ENCODE data around the gene DOCK4. TPM values are rescaled to one million over a fixed set of nuclear protein-coding genes. Genes with fewer than 3 reads are reported as not detected.

DOCK4 gene
- total RNA-seq, 1 experiment from 2014 or later: 4.9 TPM

DNA sequence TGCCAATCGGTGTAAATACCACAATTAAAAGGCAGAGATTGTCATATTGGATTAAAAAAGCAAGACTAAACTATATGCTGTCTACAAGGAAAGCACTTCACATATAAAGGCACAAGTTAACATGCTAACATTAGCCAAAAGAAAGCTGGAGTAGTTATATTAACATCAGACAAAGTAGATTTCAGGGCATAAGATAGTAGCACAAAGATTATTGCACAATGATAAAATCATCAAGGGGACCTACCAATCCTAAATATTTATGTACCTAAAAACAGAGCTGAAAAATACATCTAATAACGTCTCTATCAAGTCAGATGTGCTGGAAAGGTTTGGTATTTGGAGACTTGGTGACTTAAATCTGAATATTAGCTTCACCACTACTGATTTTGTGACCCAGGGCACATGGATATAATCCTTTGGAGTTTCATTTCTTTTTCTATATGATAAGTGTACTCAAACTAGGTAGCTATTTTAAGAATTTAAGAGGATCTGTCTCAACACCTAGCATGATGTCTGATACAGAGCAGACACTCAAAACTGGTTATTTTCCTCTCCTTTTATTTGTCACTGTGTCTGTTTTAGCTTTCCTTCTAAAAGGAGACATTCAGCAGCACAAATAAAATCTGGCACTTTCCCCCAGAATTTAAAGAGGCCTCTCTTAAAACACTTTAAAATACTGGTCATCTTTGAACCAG, 156.5 kb downstream of the DOCK4 start:
- H3K14ac ChIP-seq (ENCODE audit: insufficient read depth, low read length): no peak overlapping the region
- no peak overlapping the region for H4K5ac ChIP-seq (ENCODE audit: insufficient read length, low read depth, low read length)
- DNase-seq: no peak
- Mint-ChIP-seq H3K4me3 (no peak overlapping the region), H3K27ac (no peak overlapping the region), H3K36me3 (ENCODE audit: insufficient read depth in 1 of 3, low read depth in 3 of 3) (peaks cover 0 to 4% (median 0%) of the 10 kb centered on the region in 3 experiments; a peak in 2 of 7 replicates), H3K4me1 (no peaks in the 10 kb centered on the region; a peak in 1 of 4 replicates), H3K9me3 (peaks cover 0 to 3% of the 10 kb centered on the region in 2 experiments; a peak in 1 of 5 replicates), H3K27me3 (ENCODE audit: low read depth) (no peaks in the 10 kb centered on the region)
- no peak overlapping the region for H3K27ac ChIP-seq (ENCODE audit: insufficient read length, low read depth, low read length)
- H3K4me1 ChIP-seq (ENCODE audit: insufficient read depth, low read length): no peaks in the 10 kb centered on the region
- no peak overlapping the region for H3K9ac ChIP-seq (ENCODE audit: extremely low read depth, insufficient read length, low read length)
- no peak overlapping the region for H2BK5ac ChIP-seq (ENCODE audit: insufficient read length, low read length)
- no peak overlapping the region for H2BK12ac ChIP-seq (ENCODE audit: insufficient read length, low read depth, low read length)
- H3K4me2 ChIP-seq (ENCODE audit: insufficient read depth, insufficient read length, low read length): no peak overlapping the region
- H3K79me2 ChIP-seq (ENCODE audit: insufficient read depth, low read length): no peaks in the 10 kb centered on the region; the same call in 1 of the 2 replicates
- no CpG with 5 or more reads among the region's 2 CpGs for WGBS (ENCODE audit: extremely low coverage, insufficient read length, low lambda C conversion rate)
- no peaks in the 10 kb centered on the region for H4K20me1 ChIP-seq (ENCODE audit: control insufficient read depth, insufficient read depth, insufficient read length)
- no peak overlapping the region for H4K8ac ChIP-seq (replicated peaks; ENCODE audit: insufficient read length, low read depth, low read length)
- TF ChIP-seq CTCF (conservative IDR thresholded peaks at IDR 0.05): no peak
- H2BK120ac ChIP-seq (ENCODE audit: low read depth, low read length, poor library complexity, severe bottlenecking): no peak overlapping the region
- no peak overlapping the region for H3K18ac ChIP-seq (ENCODE audit: insufficient read length, low read depth, low read length)
- peaks cover 3% of the 10 kb centered on the region for H3K79me1 ChIP-seq (ENCODE audit: insufficient read depth, low read depth, low read length, poor library complexity, severe bottlenecking)
- no peak overlapping the region for H2BK15ac ChIP-seq (ENCODE audit: low read depth, low read length)
- H3K23ac ChIP-seq (ENCODE audit: insufficient read length, low read depth, low read length): no peak overlapping the region
- no peak overlapping the region for H2BK20ac ChIP-seq (ENCODE audit: low read depth, low read length, poor library complexity, severe bottlenecking)
- H3K4ac ChIP-seq (ENCODE audit: low read depth, low read length): no peak overlapping the region
- H4K91ac ChIP-seq (ENCODE audit: insufficient read length, low read depth, low read length): no peak overlapping the region
- no peaks in the 10 kb centered on the region for H3K23me2 ChIP-seq (ENCODE audit: insufficient read length, low read depth, low read length, poor library complexity, severe bottlenecking)
- H3K56ac ChIP-seq (ENCODE audit: insufficient read length, low read depth, low read length): no peak overlapping the region
- H2AFZ ChIP-seq (ENCODE audit: low read length): no peak overlapping the region
- H3K9me3 ChIP-seq (ENCODE audit: control insufficient read depth, low read depth, low read length): no peaks in the 10 kb centered on the region
- H2AK5ac ChIP-seq (ENCODE audit: insufficient read length, low read length): no peak overlapping the region
- no peaks in the 10 kb centered on the region for H3K27me3 ChIP-seq (ENCODE audit: insufficient read depth, low read length)
- H3T11ph ChIP-seq (ENCODE audit: low read length): no peak overlapping the region
